ENCODE measurements around the gene GPS2. TPM values are rescaled to one million over a fixed set of nuclear protein-coding genes. Genes with fewer than 3 reads are reported as not detected.

Gene GPS2
- total and polyA plus RNA-seq, 11 donors: 51.0 to 118 (median 62.3) TPM

DNA sequence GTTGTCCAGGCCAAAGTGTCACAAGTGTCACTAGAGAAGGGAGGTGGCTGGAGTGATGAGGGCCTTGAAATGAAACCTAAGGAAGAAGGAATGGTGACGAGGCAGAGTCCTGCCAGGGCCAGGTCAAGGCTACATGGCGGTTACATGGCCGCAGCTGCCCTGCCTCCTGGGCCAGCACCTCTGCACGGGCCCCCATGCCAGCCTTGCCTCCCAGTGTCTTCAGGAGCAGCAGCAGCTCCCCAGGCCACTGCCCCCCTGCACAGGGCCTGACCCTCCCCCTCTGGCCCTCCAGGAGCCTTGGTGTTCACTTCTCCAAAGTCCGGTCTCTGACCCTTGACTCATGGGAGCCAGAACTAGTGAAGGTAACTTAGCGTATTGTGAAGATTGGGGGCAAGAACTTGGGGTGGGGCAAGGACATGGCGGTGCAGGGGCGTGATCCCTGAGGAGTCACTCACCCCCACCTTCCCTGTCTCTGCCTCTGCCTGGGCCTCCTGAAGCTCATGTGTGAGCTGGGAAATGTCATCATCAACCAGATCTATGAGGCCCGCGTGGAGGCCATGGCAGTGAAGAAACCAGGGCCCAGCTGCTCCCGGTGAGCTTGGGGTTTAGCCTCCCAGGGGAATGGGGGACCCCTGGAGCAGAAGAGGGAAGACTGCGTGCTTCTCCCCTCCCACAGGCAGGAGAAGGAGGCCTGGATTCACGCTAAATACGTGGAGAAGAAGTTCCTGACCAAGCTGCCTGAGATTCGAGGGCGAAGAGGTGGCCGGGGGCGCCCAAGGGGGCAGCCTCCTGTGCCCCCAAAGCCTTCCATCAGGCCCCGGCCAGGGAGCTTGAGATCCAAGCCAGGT is 32.7 kb upstream of the GPS2 start:
- 64 to 83% (median 72%) methylated on average over 18 to 19 of the region's 19 CpGs for WGBS, 4 donors
- Histone ChIP-seq H3K27me3 (no peaks in the 10 kb centered on the region), H3K4me3 (no peak overlapping the region), H3K4me1 (peaks cover 0 to 33% (median 21%) of the 10 kb centered on the region in 12 donors), H3K27ac (no peak overlapping the region), H3K9me3 (no peaks in the 10 kb centered on the region), H3K36me3 (peaks cover 0 to 10% (median 0%) of the 10 kb centered on the region in 9 donors)
- DNase-seq (no peak), ATAC-seq (no peak)
- TF ChIP-seq, protein P1, sequence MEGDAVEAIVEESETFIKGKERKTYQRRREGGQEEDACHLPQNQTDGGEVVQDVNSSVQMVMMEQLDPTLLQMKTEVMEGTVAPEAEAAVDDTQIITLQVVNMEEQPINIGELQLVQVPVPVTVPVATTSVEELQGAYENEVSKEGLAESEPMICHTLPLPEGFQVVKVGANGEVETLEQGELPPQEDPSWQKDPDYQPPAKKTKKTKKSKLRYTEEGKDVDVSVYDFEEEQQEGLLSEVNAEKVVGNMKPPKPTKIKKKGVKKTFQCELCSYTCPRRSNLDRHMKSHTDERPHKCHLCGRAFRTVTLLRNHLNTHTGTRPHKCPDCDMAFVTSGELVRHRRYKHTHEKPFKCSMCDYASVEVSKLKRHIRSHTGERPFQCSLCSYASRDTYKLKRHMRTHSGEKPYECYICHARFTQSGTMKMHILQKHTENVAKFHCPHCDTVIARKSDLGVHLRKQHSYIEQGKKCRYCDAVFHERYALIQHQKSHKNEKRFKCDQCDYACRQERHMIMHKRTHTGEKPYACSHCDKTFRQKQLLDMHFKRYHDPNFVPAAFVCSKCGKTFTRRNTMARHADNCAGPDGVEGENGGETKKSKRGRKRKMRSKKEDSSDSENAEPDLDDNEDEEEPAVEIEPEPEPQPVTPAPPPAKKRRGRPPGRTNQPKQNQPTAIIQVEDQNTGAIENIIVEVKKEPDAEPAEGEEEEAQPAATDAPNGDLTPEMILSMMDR (IDR thresholded peaks at IDR 0.05): no peak
- TF ChIP-seq POLR2A (IDR thresholded peaks at IDR 0.05): no peak
- intact Hi-C loops (cut with DNase I): loop anchor here in 9 of 10 donors (2.0 to 10.0 kb wide), 6 partner anchors 63 to 296 kb away; partner anchors contain the start of gene SLC2A4 (in 5 of the 9)

DNA sequence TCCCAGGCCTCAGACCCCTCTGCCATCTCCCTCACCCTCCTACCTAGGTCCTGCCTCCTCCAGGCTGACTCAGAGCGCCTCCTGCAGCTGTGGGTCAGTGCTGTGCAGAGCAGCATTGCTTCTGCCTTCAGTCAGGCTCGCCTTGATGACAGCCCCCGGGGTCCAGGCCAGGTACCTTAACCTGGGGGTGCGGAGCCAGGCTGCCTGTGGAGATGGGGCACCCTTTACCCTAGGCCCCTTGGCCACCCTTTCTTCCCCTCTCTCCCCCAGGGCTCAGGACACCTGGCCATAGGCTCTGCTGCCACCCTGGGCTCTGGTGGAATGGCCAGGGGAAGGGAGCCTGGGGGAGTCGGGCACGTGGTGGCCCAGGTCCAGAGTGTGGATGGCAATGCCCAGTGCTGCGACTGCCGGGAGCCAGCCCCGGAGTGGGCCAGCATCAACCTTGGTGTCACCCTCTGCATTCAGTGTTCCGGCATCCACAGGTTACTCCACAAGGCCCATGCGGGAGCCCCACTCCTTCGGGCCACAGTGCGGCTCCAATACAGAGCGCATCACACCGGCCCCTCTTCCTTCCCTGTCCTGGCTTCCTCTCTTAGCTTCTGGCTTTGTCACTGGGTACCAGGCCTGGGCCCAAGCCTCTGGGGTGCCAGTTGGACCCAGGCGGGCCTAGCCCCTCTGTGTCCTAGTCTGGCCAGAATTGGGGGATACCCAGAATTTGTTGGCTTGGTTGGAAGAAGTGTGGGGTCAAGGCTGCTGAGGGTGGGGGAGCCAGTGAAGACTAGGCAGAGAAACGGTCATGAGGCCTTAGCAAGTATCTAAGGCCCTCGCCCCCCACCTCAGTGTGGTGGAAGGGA is 31.8 kb upstream of the GPS2 start:
- no peak overlapping the region for H3K27ac ChIP-seq
- no peak overlapping the region for H3K4me3 ChIP-seq
- intact Hi-C loops (cut with DNase I): loop anchor here in 9 of 10 donors (2.0 to 10.0 kb wide), 6 partner anchors 62 to 295 kb away; partner anchors contain the start of gene SLC2A4 (in 5 of the 9)
- DNase-seq (no peak), ATAC-seq (no peak)
- no peak for TF ChIP-seq POLR2A (IDR thresholded peaks at IDR 0.05)
- TF ChIP-seq, protein P1 (IDR thresholded peaks at IDR 0.05): no peak
- peaks cover 0 to 26% (median 16%) of the 10 kb centered on the region in 12 donors for H3K4me1 ChIP-seq
- WGBS, 4 donors: 66 to 75% (median 71%) methylated on average over 17 to 18 of the region's 18 CpGs
- H3K27me3 ChIP-seq: peaks cover 0 to 5% (median 0%) of the 10 kb centered on the region in 9 donors
- no peaks in the 10 kb centered on the region for H3K9me3 ChIP-seq
- H3K36me3 ChIP-seq: peaks cover 0 to 10% (median 0%) of the 10 kb centered on the region in 9 donors

DNA sequence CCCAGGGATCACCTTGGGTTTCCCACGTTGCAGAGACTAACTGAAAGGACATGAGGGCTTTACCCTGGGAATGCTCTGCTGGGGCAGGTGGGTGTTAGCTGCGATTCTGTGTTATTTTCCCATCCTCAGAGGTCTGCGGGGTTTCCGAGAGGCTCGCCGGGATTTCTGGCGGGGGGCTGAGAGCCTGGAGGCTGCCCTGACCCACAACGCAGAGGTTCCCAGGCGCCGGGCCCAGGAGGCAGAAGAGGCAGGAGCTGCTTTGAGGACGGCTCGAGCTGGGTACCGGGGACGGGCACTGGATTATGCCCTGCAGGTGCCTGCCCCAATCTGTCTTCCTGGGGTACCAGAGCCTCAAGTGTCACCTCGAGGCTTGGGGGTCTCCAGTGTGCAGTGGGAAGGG is 28.1 kb upstream of the GPS2 start:
- peaks cover 0 to 32% (median 0%) of the 10 kb centered on the region in 9 donors for H3K27me3 ChIP-seq
- WGBS, 4 donors: 73 to 76% (median 74%) methylated on average over 15 of the region's 15 CpGs
- no peak overlapping the region for H3K27ac ChIP-seq
- H3K4me3 ChIP-seq: no peak overlapping the region
- DNase-seq (no peak), ATAC-seq (no peak)
- H3K9me3 ChIP-seq: no peaks in the 10 kb centered on the region
- H3K36me3 ChIP-seq: peaks cover 0 to 8% (median 0%) of the 10 kb centered on the region in 9 donors
- intact Hi-C loops (cut with DNase I): loop anchor here in 3 of 10 donors (10.0 kb wide), 2 partner anchors 58 to 68 kb away; partner anchors contain the start of gene SLC2A4 (in 2 of the 3)
- peaks cover 0 to 6% (median 0%) of the 10 kb centered on the region in 12 donors for H3K4me1 ChIP-seq
- TF ChIP-seq, protein P1 (IDR thresholded peaks at IDR 0.05): no peak
- TF ChIP-seq POLR2A (IDR thresholded peaks at IDR 0.05): no peak

All from heart left ventricle (tissue), 16 donors.